DND-41 (cell line): ENCODE measurements around the gene GPRIN1.

ENCODE experiments used
- ATAC-seq: fragments of 200-7000 bp; cut with Tn5 transposase; 3 replicates; pipeline ENCODE4 v1.9.1; 2021; ENCODE audit warnings: low read depth; ENCODE audit not compliant: insufficient read depth
- DNase-seq: peaks from one replicate; pipeline ENCODE4 v3.0.0-alpha.2; 2020
- H2AFZ ChIP-seq: 2 replicates; pipeline ENCODE4 v1.6.0; 2012; ENCODE audit warnings: low read depth, low read length
- H3K27ac ChIP-seq: 2 replicates; pipeline ENCODE4 v1.5.1; 2012; ENCODE audit warnings: low read length, inconsistent platforms
- H3K27me3 ChIP-seq: fragments of 200-600 bp; sonication (generic); 2 replicates; pipeline ENCODE4 v1.6.0; 2012; ENCODE audit warnings: low read length, mild to moderate bottlenecking, inconsistent platforms; ENCODE audit not compliant: insufficient read depth, poor library complexity
- H3K36me3 ChIP-seq: 2 replicates; pipeline ENCODE4 v1.5.1; 2012; ENCODE audit warnings: low read length, inconsistent platforms; ENCODE audit not compliant: insufficient read depth
- H3K4me1 ChIP-seq: 2 replicates; pipeline ENCODE4 v1.5.1; 2012; ENCODE audit warnings: mild to moderate bottlenecking, low read length; ENCODE audit not compliant: insufficient read depth
- H3K4me2 ChIP-seq: 2 replicates; pipeline ENCODE4 v1.6.0; 2012; ENCODE audit warnings: mild to moderate bottlenecking, moderate library complexity, low read length, inconsistent platforms; ENCODE audit not compliant: insufficient read depth
- H3K4me3 ChIP-seq, 2 experiments: fragments of 200-600 bp in 1 of 2; shearing (Covaris generic) in 1 of 2; 2 replicates each; pipeline ENCODE4 v1.5.1; 2012 to 2016; ENCODE audit warnings: inconsistent platforms in 2 of 2, low read length in 2 of 2, mild to moderate bottlenecking in 2 of 2, low read depth in 1 of 2, moderate library complexity in 1 of 2
- H3K79me2 ChIP-seq: 2 replicates; pipeline ENCODE4 v1.6.0; 2012; ENCODE audit warnings: low read length, inconsistent platforms; ENCODE audit not compliant: insufficient read depth
- H3K9ac ChIP-seq: 2 replicates; pipeline ENCODE4 v1.6.0; 2012; ENCODE audit warnings: low read depth, mild to moderate bottlenecking, inconsistent platforms, low read length, moderate library complexity
- H3K9me3 ChIP-seq: 2 replicates; pipeline ENCODE4 v1.5.1; 2012; ENCODE audit warnings: low read length, moderate library complexity, mild to moderate bottlenecking, inconsistent platforms; ENCODE audit not compliant: insufficient read depth, severe bottlenecking
- H4K20me1 ChIP-seq: 2 replicates; pipeline ENCODE4 v1.6.0; 2012; ENCODE audit warnings: low read length; ENCODE audit not compliant: insufficient read depth
- CTCF ChIP-seq: IDR thresholded peaks from 2 replicates; pipeline ENCODE4 v1.5.1; 2012; ENCODE audit warnings: borderline replicate concordance, low read length, moderate library complexity, mild to moderate bottlenecking; ENCODE audit not compliant: poor library complexity, severe bottlenecking; ENCODE audit errors: extremely low read depth
- EZH2 ChIP-seq: IDR thresholded peaks from 3 replicates; pipeline ENCODE4 v1.6.1; 2012; ENCODE audit warnings: borderline replicate concordance, low read depth, mild to moderate bottlenecking, moderate library complexity, low read length, inconsistent platforms; ENCODE audit not compliant: severe bottlenecking

Gene GPRIN1

GRCh38 chr5:176636426-176636825 is 26.5 kb upstream of the GPRIN1 start:
- H3K27me3 ChIP-seq = peaks cover 16% of the 10 kb centered on the region
- ATAC-seq = no peak
- DNase-seq = no peak
- H3K4me3 ChIP-seq = no peak overlapping the region
- no peaks in the 10 kb centered on the region for H3K4me1 ChIP-seq
- H3K36me3 ChIP-seq = no peaks in the 10 kb centered on the region
- no peaks in the 10 kb centered on the region for H3K79me2 ChIP-seq
- H2AFZ ChIP-seq = no peak overlapping the region
- no peaks in the 10 kb centered on the region for H4K20me1 ChIP-seq
- H3K9ac ChIP-seq = no peak overlapping the region
- TF ChIP-seq CTCF (no peak), EZH2 (no peak)
- no peak overlapping the region for H3K4me2 ChIP-seq
- no peak overlapping the region for H3K27ac ChIP-seq
- no peaks in the 10 kb centered on the region for H3K9me3 ChIP-seq

DNA sequence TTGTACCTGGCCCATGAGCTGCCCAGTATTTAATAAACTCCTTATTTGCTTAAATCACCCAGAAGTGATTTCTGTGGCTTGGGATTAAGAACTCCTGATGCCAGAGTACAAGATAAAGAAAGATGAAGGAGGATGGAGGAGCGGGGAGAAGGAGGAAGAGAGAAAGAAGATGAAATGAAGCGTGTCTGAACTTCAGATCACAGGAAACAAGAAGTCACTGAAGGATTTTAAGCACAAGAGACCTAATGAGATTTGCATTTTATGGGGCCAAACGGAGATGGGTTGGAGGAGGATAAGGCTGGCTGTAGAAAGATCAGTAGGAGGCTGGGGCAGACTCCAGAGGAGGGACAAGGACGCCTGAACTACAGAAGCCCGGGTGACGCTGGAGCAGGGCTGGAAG is 23.6 kb upstream of the GPRIN1 start:
- Histone ChIP-seq H3K79me2 (no peaks in the 10 kb centered on the region), H3K4me2 (no peak overlapping the region), H2AFZ (no peak overlapping the region), H3K4me3 (no peak overlapping the region), H3K27me3 (peaks cover 16% of the 10 kb centered on the region), H3K27ac (no peak overlapping the region), H3K36me3 (no peaks in the 10 kb centered on the region), H4K20me1 (no peaks in the 10 kb centered on the region), H3K4me1 (no peaks in the 10 kb centered on the region), H3K9ac (no peak overlapping the region), H3K9me3 (no peaks in the 10 kb centered on the region)
- DNase-seq = no peak
- no peak for TF ChIP-seq CTCF
- TF ChIP-seq EZH2 = no peak
- no peak for ATAC-seq

DNA sequence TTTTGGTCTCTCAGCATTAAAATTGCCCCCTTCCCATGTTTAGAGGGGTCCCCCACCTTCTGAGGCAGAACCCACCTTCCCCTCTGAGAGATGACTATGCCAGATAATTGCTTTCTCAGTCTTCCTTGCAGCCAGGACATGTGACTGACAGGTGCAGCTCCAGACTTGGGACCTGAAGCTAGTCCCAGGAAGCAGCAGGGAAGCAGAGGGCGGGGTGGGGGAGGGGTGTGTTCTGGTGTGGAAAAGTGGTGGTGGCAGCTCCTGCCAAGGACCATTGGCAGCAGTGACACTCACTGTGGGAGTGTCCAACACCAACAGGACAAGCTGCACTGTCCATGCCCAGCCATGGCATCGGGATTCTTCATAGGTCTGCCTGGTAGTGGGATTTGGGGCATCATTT is 22.8 kb upstream of the GPRIN1 start:
- H3K27me3 ChIP-seq = peaks cover 16% of the 10 kb centered on the region
- no peak for ATAC-seq

More for the DNA sequence above, 22.8 kb upstream of the GPRIN1 start:
- Histone ChIP-seq H3K4me1 (no peaks in the 10 kb centered on the region), H3K27ac (no peak overlapping the region), H4K20me1 (no peaks in the 10 kb centered on the region), H3K9ac (no peak overlapping the region), H3K9me3 (no peaks in the 10 kb centered on the region), H2AFZ (no peak overlapping the region), H3K4me2 (no peak overlapping the region), H3K4me3 (no peak overlapping the region), H3K79me2 (no peaks in the 10 kb centered on the region), H3K36me3 (no peaks in the 10 kb centered on the region)
- TF ChIP-seq EZH2 (no peak), CTCF (no peak)
- DNase-seq = no peak
